Stomach smooth muscle (tissue), 2 donors: Measurements from ENCODE around the gene SASH3.

ENCODE experiments used
- H3K27ac ChIP-seq: one replicate; pipeline ENCODE4 v1.7.0; 2013; ENCODE audit warnings: mild to moderate bottlenecking, low read length, inconsistent platforms
- H3K27me3 ChIP-seq, 2 donors: one replicate each; pipeline ENCODE4 v1.7.0; 2013; ENCODE audit warnings: low read length in 2 of 2; ENCODE audit not compliant: insufficient read depth in 2 of 2, control insufficient read depth in 1 of 2
- H3K36me3 ChIP-seq, 2 donors: one replicate each; pipeline ENCODE4 v1.7.0; 2013; ENCODE audit warnings: low read length in 2 of 2; ENCODE audit not compliant: control insufficient read depth in 2 of 2, insufficient read depth in 2 of 2
- H3K4me1 ChIP-seq: one replicate; pipeline ENCODE4 v1.7.0; 2013; ENCODE audit warnings: low read length; ENCODE audit not compliant: control insufficient read depth, insufficient read depth
- H3K4me3 ChIP-seq, 2 donors: one replicate each; pipeline ENCODE4 v1.7.0; 2013; ENCODE audit warnings: low read length in 2 of 2
- H3K9ac ChIP-seq, 2 donors: one replicate each; pipeline ENCODE4 v1.7.0; 2013; ENCODE audit warnings: low read length in 2 of 2, mild to moderate bottlenecking in 1 of 2
- H3K9me3 ChIP-seq, 2 donors: one replicate each; pipeline ENCODE4 v1.7.0; 2013; ENCODE audit warnings: low read length in 2 of 2; ENCODE audit not compliant: control insufficient read depth in 2 of 2
- donor health status: healthy.
- donor health status: Pancreatic carcinoma.

The SASH3 gene

DNA sequence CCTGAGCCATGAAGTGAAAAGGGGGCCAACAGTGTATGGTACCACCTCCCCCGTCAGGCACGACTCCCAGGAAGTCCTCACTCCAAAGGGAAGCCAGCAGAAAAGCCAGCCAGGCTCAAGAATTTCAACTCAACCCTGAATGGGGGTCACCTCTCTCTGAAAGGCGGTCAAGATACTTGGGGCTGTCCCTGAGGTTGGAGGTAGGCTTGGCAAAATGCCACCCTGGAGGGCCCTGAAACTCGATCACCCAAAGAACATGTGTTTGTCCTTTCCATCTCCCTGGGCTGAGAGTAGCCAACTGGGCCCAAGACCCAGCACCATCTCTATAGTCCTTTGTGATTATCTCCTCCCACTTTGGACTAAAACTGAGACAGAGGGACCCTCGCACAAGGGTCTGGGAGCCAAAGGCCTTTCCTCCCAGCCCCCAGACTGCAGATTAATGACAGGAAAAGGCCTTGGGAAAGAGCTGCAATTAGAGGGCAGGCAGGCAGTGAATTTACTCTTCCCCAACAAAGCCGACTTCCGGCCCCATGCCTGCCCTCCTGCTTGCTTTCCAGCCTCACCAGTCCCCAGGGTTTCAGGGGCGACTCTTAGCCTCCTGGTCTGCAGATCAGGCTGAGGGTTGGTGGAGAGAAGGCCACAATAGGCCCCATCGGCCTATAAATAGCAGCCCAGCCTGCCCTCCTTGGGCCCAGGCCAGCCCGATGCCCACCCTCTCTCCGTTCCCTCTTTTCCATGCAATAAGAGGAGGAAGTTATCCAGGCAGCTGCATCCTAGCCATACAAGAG lies 5.6 kb downstream of the SASH3 start:
- Histone ChIP-seq H3K27ac (no peak overlapping the region), H3K9me3 (no peaks in the 10 kb centered on the region), H3K4me1 (no peaks in the 10 kb centered on the region), H3K27me3 (peaks cover 0 to 5% of the 10 kb centered on the region in 2 donors), H3K36me3 (no peaks in the 10 kb centered on the region), H3K9ac (no peak overlapping the region), H3K4me3 (no peak overlapping the region)

GRCh38 chrX:129786210-129786651 lies 6.5 kb downstream of the SASH3 start:
- Histone ChIP-seq H3K9ac (no peak overlapping the region), H3K4me3 (no peak overlapping the region), H3K9me3 (no peaks in the 10 kb centered on the region), H3K27me3 (peaks cover 0 to 5% of the 10 kb centered on the region in 2 donors), H3K36me3 (no peaks in the 10 kb centered on the region), H3K27ac (no peak overlapping the region), H3K4me1 (no peaks in the 10 kb centered on the region)

DNA sequence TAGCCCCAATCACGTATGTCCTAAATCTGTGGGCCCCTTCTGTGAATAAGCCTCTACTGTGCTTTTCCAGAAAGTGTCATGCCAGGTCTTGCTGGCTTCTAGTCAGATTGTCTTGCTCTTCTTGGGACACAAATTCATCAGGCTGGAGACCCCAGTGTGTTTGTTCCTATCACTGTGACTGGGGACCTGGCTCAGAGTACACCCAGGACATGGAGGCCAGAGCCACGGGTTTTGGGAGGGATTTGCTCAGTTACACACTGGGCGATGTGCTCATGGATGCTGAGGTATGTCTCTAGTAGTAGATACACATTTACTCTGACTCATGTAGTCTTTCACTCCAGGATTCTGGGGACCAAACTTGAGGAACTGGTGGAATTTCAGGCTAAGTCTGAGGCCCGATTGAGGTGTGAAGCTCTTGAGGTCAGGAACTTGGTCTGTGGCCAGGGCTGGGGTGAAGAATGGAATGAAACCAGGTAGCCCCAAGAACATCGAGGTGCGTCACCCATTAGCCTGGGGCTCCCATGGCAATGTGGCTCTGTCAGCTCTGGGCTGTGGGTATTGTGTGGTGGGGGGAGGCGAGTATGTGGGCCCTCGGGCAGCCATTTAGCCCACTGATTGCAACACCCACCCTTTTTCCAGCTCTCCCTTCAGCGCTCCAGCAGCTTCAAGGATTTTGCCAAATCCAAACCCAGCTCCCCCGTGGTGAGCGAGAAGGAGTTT lies 7.7 kb downstream of the SASH3 start:
- no peak overlapping the region for H3K9ac ChIP-seq
- H3K27ac ChIP-seq, result no peak overlapping the region
- peaks cover 0 to 5% of the 10 kb centered on the region in 2 donors for H3K27me3 ChIP-seq
- H3K4me3 ChIP-seq, result no peak overlapping the region
- H3K9me3 ChIP-seq, result no peaks in the 10 kb centered on the region
- H3K4me1 ChIP-seq, result no peaks in the 10 kb centered on the region
- H3K36me3 ChIP-seq, result no peaks in the 10 kb centered on the region

GRCh38 chrX:129788527-129788926 lies 8.8 kb downstream of the SASH3 start:
- H3K4me3 ChIP-seq, result no peak overlapping the region
- no peak overlapping the region for H3K27ac ChIP-seq

DNA sequence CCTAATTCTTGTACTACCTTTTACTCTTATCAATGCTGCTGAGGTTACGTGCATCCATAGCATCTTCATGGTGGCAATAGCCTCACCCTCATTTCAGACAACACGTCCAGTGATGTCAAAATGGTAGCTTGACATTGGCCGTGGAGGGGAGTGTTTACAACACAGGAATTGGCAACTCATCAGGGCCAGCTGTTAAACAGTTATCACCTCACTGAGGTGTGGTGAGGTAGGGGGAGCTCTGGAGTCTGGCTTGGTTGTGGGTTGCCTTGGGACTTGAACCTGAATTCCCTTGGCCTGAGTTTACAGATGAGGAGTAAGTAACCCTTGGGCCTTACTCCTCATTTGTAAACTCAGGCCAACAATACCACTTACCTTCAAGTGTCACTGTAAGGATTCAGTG lies 10.4 kb downstream of the SASH3 start:
- H3K4me3 ChIP-seq, result no peak overlapping the region
- no peaks in the 10 kb centered on the region for H3K36me3 ChIP-seq
- no peak overlapping the region for H3K9ac ChIP-seq
- no peak overlapping the region for H3K27ac ChIP-seq
- H3K9me3 ChIP-seq, result no peaks in the 10 kb centered on the region
- peaks cover 0 to 5% of the 10 kb centered on the region in 2 donors for H3K27me3 ChIP-seq
- H3K4me1 ChIP-seq, result no peaks in the 10 kb centered on the region

More at GRCh38 chrX:129788527-129788926, 8.8 kb downstream of the SASH3 start:
- no peaks in the 10 kb centered on the region for H3K36me3 ChIP-seq
- H3K27me3 ChIP-seq, result peaks cover 0 to 5% of the 10 kb centered on the region in 2 donors
- H3K4me1 ChIP-seq, result no peaks in the 10 kb centered on the region
- no peaks in the 10 kb centered on the region for H3K9me3 ChIP-seq
- no peak overlapping the region for H3K9ac ChIP-seq

- Histone ChIP-seq H3K27me3 (peaks cover 0 to 6% of the 10 kb centered on the region in 2 donors), H3K4me1 (no peaks in the 10 kb centered on the region), H3K9me3 (no peaks in the 10 kb centered on the region), H3K4me3 (no peak overlapping the region), H3K27ac (no peak overlapping the region), H3K9ac (no peak overlapping the region), H3K36me3 (no peaks in the 10 kb centered on the region)
Observed at GRCh38 chrX:129790808-129791207, 11.1 kb downstream of the SASH3 start.

DNA sequence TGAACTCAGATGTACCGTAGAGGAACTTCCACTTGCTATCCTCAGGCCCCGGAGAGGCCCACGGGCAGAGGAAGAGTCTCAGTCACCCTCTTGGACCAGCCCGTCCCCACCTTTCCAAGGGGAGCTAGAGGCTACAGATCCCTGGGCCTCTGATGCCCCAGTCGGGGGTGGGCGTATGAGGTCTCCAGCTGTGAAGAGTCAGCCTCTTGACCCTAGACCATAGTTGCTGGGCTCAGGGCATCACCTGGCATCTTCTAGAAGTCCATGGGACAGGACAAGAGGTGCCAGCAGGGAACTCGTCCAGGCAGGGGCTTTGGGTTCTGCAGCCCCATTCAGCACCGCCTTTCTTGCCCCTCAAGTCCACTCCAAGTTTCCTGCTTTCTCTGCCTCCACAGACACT lies 11.6 kb downstream of the SASH3 start:
- Histone ChIP-seq H3K4me3 (no peak overlapping the region), H3K27me3 (peaks cover 0 to 4% of the 10 kb centered on the region in 2 donors), H3K36me3 (no peaks in the 10 kb centered on the region), H3K9ac (no peak overlapping the region), H3K27ac (no peak overlapping the region), H3K4me1 (no peaks in the 10 kb centered on the region), H3K9me3 (no peaks in the 10 kb centered on the region)

DNA sequence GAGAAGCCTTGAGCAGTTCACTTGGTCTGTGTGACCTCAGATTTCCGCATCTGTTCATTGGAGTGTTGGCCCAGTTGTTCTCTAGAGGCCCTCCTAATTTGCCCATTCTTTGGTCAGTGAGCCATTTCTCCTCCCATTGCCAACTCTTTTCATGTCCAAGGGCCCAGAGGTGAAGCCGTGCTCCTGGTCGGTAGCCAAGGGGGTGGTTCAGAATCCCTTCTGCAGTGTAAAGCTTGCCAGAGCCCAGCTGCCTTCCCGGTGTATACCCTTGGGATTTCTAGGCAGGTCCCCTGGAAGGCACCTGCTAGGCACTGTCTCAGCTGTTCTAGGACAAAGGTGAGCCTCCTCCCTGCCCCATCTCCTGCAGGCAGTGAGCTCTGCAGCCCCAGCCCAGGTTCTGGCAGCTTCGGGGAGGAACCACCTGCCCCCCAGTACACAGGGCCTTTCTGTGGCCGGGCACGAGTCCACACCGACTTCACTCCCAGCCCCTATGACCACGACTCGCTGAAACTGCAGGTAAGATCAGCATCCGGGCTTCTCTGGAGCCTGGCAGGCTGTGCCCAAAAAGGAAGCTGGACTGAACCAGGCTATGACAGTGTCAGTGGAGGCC lies 12.3 kb downstream of the SASH3 start:
- H3K4me1 ChIP-seq, result no peaks in the 10 kb centered on the region
- H3K27ac ChIP-seq, result no peak overlapping the region
- no peak overlapping the region for H3K4me3 ChIP-seq
- peaks cover 0 to 3% of the 10 kb centered on the region in 2 donors for H3K27me3 ChIP-seq
- H3K9ac ChIP-seq, result no peak overlapping the region
- H3K9me3 ChIP-seq, result no peaks in the 10 kb centered on the region
- H3K36me3 ChIP-seq, result no peaks in the 10 kb centered on the region

DNA sequence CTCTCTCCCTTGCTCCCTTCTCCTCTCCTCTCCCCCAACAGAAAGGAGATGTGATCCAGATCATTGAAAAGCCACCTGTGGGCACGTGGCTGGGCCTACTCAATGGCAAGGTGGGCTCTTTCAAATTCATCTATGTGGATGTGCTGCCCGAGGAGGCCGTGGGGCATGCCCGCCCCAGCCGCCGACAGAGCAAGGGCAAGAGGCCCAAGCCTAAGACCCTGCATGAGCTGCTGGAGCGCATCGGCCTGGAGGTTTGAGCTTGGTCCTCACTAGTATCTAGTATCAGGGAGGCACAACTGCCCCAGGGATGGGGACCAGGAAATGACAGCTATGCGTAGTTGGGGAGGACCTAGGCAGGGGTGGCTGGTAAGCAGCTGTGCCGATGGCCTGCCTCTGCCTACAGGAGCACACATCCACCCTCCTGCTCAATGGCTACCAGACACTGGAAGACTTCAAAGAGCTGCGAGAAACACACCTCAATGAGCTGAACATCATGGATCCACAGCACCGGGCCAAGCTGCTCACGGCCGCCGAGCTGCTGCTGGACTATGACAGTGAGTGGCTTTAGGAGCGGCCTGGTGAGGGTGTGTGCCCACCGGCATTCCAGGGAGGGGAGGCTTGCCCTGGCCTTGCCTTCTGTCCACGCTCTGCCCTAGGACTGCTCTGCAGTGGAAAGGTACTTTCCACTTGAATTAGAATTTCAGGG lies 13.0 kb downstream of the SASH3 start:
- Histone ChIP-seq H3K27me3 (peaks cover 0 to 3% of the 10 kb centered on the region in 2 donors), H3K27ac (no peak overlapping the region), H3K9me3 (no peaks in the 10 kb centered on the region), H3K4me1 (no peaks in the 10 kb centered on the region), H3K36me3 (no peaks in the 10 kb centered on the region), H3K4me3 (no peak overlapping the region), H3K9ac (no peak overlapping the region)

DNA sequence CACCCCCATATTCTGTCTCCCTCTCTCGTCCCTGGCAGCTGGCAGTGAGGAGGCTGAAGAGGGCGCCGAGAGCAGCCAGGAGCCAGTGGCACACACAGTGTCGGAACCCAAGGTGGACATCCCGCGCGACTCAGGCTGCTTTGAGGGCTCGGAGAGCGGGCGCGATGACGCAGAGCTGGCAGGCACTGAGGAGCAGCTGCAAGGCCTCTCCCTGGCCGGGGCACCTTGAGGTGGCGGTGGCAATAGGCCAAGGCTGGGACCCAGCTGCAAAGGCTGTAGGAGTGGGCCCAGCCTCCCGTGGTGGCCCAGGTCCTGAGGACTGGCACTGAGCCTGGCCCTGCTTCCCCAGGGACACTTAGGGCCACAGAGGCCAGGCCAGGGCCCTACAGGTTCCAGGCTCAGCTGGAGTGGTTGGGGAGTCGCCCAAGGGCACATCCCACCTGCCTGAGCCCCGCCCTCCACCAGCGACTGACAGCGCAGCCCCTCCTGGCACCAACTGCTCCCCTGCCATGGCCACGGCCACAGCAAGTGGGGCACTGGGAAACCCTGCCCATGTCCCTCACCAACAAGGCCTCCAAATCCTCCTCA lies 13.9 kb downstream of the SASH3 start:
- H3K4me3 ChIP-seq, result no peak overlapping the region

More for the DNA sequence above, 13.9 kb downstream of the SASH3 start:
- no peaks in the 10 kb centered on the region for H3K9me3 ChIP-seq
- H3K27me3 ChIP-seq, result peaks cover 0 to 3% of the 10 kb centered on the region in 2 donors
- no peaks in the 10 kb centered on the region for H3K36me3 ChIP-seq
- no peak overlapping the region for H3K27ac ChIP-seq
- no peak overlapping the region for H3K9ac ChIP-seq
- H3K4me1 ChIP-seq, result no peaks in the 10 kb centered on the region
